ENCODE measurements around the gene GNPAT.

GNPAT gene

DNA sequence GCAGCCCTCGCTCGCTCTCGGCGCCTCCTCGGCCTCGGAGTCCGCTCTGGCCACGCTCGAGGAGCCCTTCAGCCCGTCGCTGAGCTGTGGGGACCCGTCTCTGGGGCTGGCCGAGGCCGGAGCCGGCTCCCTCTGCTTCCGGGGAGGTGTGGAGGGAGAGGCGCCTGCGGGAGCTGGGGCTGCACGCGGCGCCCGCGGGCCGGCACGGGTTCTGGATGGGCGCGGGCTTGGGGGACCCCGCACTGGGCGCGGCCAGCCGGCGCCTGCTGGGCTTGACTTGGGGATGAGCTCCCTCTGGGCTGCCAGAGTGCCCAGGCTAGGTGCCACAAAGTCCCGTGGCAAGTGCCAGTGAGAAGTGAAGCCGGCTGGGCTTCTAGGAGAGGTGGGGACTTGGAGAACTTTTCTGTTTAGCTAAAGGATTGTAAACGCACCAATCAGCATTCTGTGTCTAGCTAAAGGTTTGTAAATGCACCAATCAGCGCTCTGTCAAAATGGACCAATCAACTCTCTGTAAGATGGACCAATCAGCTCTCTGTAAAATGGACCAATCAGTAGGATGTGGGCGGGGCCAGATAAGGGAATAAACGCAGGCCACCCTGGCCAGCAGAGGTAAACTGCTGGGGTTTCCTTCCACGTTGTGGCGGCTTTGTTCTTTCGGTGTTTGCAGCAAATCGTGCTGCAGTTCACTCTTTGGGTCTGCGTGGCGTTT, 76.4 kb downstream of the GNPAT start:
- no peak for DNase-seq (ENCODE audit: low read depth)

- no peak for DNase-seq (ENCODE audit: low read depth)
These were observed 77.0 kb downstream of the GNPAT start for GRCh38 chr1:231318015-231318355.

GRCh38 chr1:231318568-231318967, 77.6 kb downstream of the GNPAT start:
- DNase-seq (ENCODE audit: low read depth), result no peak

GRCh38 chr1:231319080-231319479, 78.1 kb downstream of the GNPAT start:
- no peak for DNase-seq (ENCODE audit: low read depth)

GRCh38 chr1:231322880-231323530, 82.0 kb downstream of the GNPAT start:
- no peak for DNase-seq (ENCODE audit: low read depth)

DNA sequence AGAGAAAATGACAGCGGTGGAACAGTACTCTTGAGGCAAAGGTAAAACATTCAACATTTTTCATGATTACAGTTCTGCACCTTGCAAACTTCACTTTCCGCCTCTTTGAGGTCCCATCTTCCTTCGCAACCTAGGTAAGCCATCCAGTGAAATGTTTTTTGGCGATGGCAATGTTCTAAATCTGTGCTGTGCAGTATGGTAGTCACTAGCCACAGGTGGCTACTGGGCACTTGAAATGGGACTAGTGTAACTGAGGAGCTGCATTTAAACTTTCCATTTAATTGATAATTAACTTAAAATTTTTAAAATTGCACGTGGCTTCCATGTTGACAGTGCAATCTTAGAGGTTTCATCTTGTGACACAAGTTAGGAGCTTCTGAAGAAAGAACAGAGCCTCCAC, 83.6 kb downstream of the GNPAT start:
- no peak for DNase-seq (ENCODE audit: low read depth)

GRCh38 chr1:231326248-231326647, 85.2 kb downstream of the GNPAT start:
- no peak for DNase-seq (ENCODE audit: low read depth)
